Keratinocyte (primary cell): ENCODE data around the gene ABHD15. TPM values are rescaled to one million over a fixed set of nuclear protein-coding genes. Genes with fewer than 3 reads are reported as not detected.

Experiments used
- DNase-seq: peaks from one replicate; pipeline ENCODE4 v3.0.0-alpha.2; 2011; ENCODE audit warnings: low read depth, missing footprints, low spot score
- FAIRE-seq: peaks from 2 replicates; lab custom pipeline; 2011; peaks lifted over from hg19 to GRCh38; lab: Jason Lieb, UNC
- H2AFZ ChIP-seq: 2 replicates; pipeline ENCODE4 v1.6.0; 2012; ENCODE audit warnings: low read length, control low read depth, inconsistent platforms; ENCODE audit not compliant: control insufficient read depth
- H3K27ac ChIP-seq: 2 replicates; pipeline ENCODE4 v1.5.1; 2011; ENCODE audit warnings: low read length; ENCODE audit not compliant: control insufficient read depth, insufficient read depth
- H3K27me3 ChIP-seq: 3 replicates; pipeline ENCODE4 v1.6.0; 2011; ENCODE audit warnings: low read length; ENCODE audit not compliant: control insufficient read depth, insufficient read depth; ENCODE audit errors: extremely low read depth
- H3K36me3 ChIP-seq, 2 experiments: 2 replicates in 1 of 2; 3 replicates in 1 of 2; pipeline ENCODE4 v1.5.1; 2011; ENCODE audit warnings: low read length in 2 of 2, mild to moderate bottlenecking in 1 of 2; ENCODE audit not compliant: control insufficient read depth in 2 of 2, insufficient read depth in 2 of 2; ENCODE audit errors: extremely low read depth in 1 of 2
- H3K4me1 ChIP-seq: 3 replicates; pipeline ENCODE4 v1.5.1; 2011; ENCODE audit warnings: low read length; ENCODE audit not compliant: control insufficient read depth, insufficient read depth; ENCODE audit errors: extremely low read depth
- H3K4me2 ChIP-seq: 3 replicates; pipeline ENCODE4 v1.6.0; 2011; ENCODE audit warnings: low read depth, low read length; ENCODE audit not compliant: control insufficient read depth, insufficient read depth; ENCODE audit errors: extremely low read depth
- H3K4me3 ChIP-seq, 3 experiments: fragments of 200-600 bp in 1 of 3; sonication (generic) in 1 of 3; 2 replicates in 2 of 3; 3 replicates in 1 of 3; pipeline ENCODE4 v1.5.1; 2011 to 2016; ENCODE audit warnings: low read length in 3 of 3, mild to moderate bottlenecking in 3 of 3, control low read depth in 2 of 3, inconsistent platforms in 1 of 3, low read depth in 1 of 3, mixed read lengths in 1 of 3, mixed run types in 1 of 3, moderate library complexity in 1 of 3; ENCODE audit not compliant: control insufficient read depth in 2 of 3, insufficient read depth in 2 of 3; ENCODE audit errors: extremely low read depth in 1 of 3
- H3K79me2 ChIP-seq: 2 replicates; pipeline ENCODE4 v1.6.0; 2012; ENCODE audit warnings: low read length; ENCODE audit not compliant: control insufficient read depth, insufficient read depth
- H3K9ac ChIP-seq: 3 replicates; pipeline ENCODE4 v1.6.0; 2011; ENCODE audit warnings: low read length; ENCODE audit not compliant: control insufficient read depth, insufficient read depth; ENCODE audit errors: extremely low read depth
- H3K9me1 ChIP-seq: 3 replicates; pipeline ENCODE4 v1.6.0; 2011; ENCODE audit warnings: low read length; ENCODE audit not compliant: control insufficient read depth, insufficient read depth; ENCODE audit errors: extremely low read depth
- H3K9me3 ChIP-seq: 2 replicates; pipeline ENCODE4 v1.5.1; 2012; ENCODE audit warnings: low read depth, low read length; ENCODE audit not compliant: control insufficient read depth
- H4K20me1 ChIP-seq: 3 replicates; pipeline ENCODE4 v1.6.0; 2011; ENCODE audit warnings: low read length; ENCODE audit not compliant: control insufficient read depth, insufficient read depth; ENCODE audit errors: extremely low read depth
- CTCF ChIP-seq, 3 experiments: IDR thresholded peaks in 1 of 3; conservative IDR thresholded peaks in 1 of 3; optimal IDR thresholded peaks in 1 of 3; 2 replicates in 2 of 3; 3 replicates in 1 of 3; pipeline versions ENCODE3 to v1.5.1; 2011; ENCODE audit warnings: low read length in 3 of 3, mild to moderate bottlenecking in 3 of 3, moderate library complexity in 2 of 3, control low read depth in 1 of 3, inconsistent platforms in 1 of 3; ENCODE audit not compliant: insufficient read depth in 2 of 3; ENCODE audit errors: extremely low read depth in 1 of 3
- EZH2 ChIP-seq: IDR thresholded peaks from one replicate; pipeline ENCODE4 v1.6.1; 2012; ENCODE audit warnings: inconsistent platforms, mild to moderate bottlenecking, low read length, moderate library complexity
- dilution Hi-C: fragments of 300-500 bp; cut with MboI; formaldehyde crosslinking; loops from one replicate; pipeline ENCODE4 v1.7.0; 2020; ENCODE audit warnings: low sequenced_read_pairs; ENCODE audit not compliant: extremely low pct_ligation_motif_present
- polyA plus RNA-seq, 5 experiments: library from polyadenylated mRNA; depleted of rRNA in 3 of 5; stranded (reverse) in 3 of 5; stranded (forward) in 1 of 5; unstranded in 1 of 5; fragments of >200 nt; gene quantifications; 1 replicate in 1 of 5; 2 replicates in 3 of 5; 3 replicates in 1 of 5; pipeline versions ENCODE4 v1.2.1 to v1.2.3, GENCODE V29; 2011 to 2012; ENCODE audit warnings: missing spikeins in 2 of 5, low read depth in 1 of 5, low replicate concordance in 1 of 5

ABHD15 gene
- polyA plus RNA-seq, 1 donor (not counting 4 experiments of a cell fraction or from before 2014, with no cell fraction given) = 6.2 TPM

- TF ChIP-seq CTCF (optimal IDR thresholded peaks at IDR 0.05 in 1 of 3, IDR thresholded peaks at IDR 0.05 in 1 of 3, conservative IDR thresholded peaks at IDR 0.05 in 1 of 3; ENCODE audit: extremely low read depth in 1 of 3, insufficient read depth in 2 of 3, low read length in 3 of 3) (no peak), EZH2 (no peak)
- peak within 1 kb of the TSS; percentile 78 for H3K9ac ChIP-seq
- peaks cover 21% of the 10 kb centered on the region for H3K4me1 ChIP-seq
- H3K9me1 ChIP-seq = no peaks in the 10 kb centered on the region
- no peaks in the 10 kb centered on the region for H3K79me2 ChIP-seq
- no peaks in the 10 kb centered on the region for H3K27me3 ChIP-seq
- H3K4me2 ChIP-seq = peak within 1 kb of the TSS; percentile 94
- no peak for FAIRE-seq
- no peaks in the 10 kb centered on the region for H3K9me3 ChIP-seq
- peak within 1 kb of the TSS; percentile 83 for H2AFZ ChIP-seq
- H3K4me3 ChIP-seq = peak within 1 kb of the TSS; percentile 57 to 85 (median 81)
- peaks cover 4% of the 10 kb centered on the region for H4K20me1 ChIP-seq
- peak within 1 kb of the TSS; percentile 60 for H3K27ac ChIP-seq
- dilution Hi-C loops = no loop called here
- H3K36me3 ChIP-seq = peaks cover 0 to 1% of the 10 kb centered on the region in 2 experiments
- no peak for DNase-seq
Measured at GRCh38 chr17:29568331-29569244, 1.8 kb upstream of the ABHD15 start, which contains the start of gene TP53I13. TSS of gene TP53I13 (plus strand) at chr17:29568701. CDS start at chr17:29568759, 58 bp downstream.

GRCh38 chr17:29567554-29568330 lies 905 bp upstream of the ABHD15 start:
- no peak for DNase-seq
- H3K4me2 ChIP-seq = peak overlapping the region; percentile 93
- FAIRE-seq = no peak

More at GRCh38 chr17:29567554-29568330, 905 bp upstream of the ABHD15 start:
- Histone ChIP-seq H3K9me1 (no peaks in the 10 kb centered on the region), H3K36me3 (peaks cover 0 to 4% of the 10 kb centered on the region in 2 experiments), H3K4me1 (peaks cover 21% of the 10 kb centered on the region), H3K27me3 (no peaks in the 10 kb centered on the region), H3K9ac (peak overlapping the region; percentile 78), H3K27ac (peak overlapping the region; percentile 52), H3K4me3 (peak overlapping the region; percentile 57 to 85 (median 81)), H3K9me3 (no peaks in the 10 kb centered on the region), H3K79me2 (no peaks in the 10 kb centered on the region), H2AFZ (peak overlapping the region; percentile 83), H4K20me1 (no peaks in the 10 kb centered on the region)
- dilution Hi-C loops = no loop called here
- no peak for TF ChIP-seq EZH2
- TF ChIP-seq CTCF (optimal IDR thresholded peaks at IDR 0.05 in 1 of 3, IDR thresholded peaks at IDR 0.05 in 1 of 3, conservative IDR thresholded peaks at IDR 0.05 in 1 of 3; ENCODE audit: extremely low read depth in 1 of 3, insufficient read depth in 2 of 3, low read length in 3 of 3) = peak; percentile 24 to 49 (median 48)
